Measurements from ENCODE around the gene ABHD10. TPM values are rescaled to one million over a fixed set of nuclear protein-coding genes. Genes with fewer than 3 reads are reported as not detected.

ABHD10 gene
- polyA plus RNA-seq, 3 donors, result 51.5 to 58.1 (median 53.8) TPM

DNA sequence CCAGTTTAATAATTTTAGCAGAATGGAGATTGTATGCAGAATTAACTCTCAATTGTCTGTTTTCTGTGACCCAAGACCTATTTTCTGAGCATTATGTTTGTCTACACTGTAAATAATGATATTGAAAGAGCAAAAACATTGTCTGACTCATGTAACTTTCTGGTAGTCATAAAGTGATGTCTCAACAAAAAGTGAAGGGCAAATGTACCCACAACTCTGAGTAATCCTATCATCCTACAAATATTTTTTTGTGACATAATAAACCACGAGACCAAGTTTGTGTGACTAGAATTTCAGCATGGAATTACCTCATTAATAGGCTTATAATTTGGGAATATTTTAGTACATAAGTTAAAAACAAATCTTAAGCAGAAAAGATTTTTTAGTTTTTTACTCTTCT lies 15.4 kb upstream of the ABHD10 start:
- DNase-seq (ENCODE audit: low read depth in 3 of 3, low spot score in 2 of 3), result no peak

DNA sequence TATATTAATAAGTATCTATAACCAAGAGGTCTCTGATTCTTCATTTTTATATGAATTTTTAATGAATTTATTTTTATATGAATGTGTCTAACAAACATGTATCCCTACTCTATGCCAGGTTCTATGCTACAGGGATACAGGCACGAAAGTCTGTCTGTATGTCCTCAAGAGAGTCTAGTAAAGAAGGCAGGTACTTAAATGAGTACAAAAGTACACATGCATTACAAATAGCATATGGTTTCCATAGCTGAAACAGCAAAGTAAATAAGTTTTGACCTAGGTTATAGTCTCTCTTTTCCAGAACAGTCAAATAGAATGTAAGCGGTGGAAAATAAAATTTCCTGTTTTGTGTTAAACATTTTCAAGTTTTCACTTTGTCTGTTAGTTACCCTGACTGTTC lies 13.3 kb upstream of the ABHD10 start:
- DNase-seq (ENCODE audit: low read depth in 3 of 3, low spot score in 2 of 3), result no peak

DNA sequence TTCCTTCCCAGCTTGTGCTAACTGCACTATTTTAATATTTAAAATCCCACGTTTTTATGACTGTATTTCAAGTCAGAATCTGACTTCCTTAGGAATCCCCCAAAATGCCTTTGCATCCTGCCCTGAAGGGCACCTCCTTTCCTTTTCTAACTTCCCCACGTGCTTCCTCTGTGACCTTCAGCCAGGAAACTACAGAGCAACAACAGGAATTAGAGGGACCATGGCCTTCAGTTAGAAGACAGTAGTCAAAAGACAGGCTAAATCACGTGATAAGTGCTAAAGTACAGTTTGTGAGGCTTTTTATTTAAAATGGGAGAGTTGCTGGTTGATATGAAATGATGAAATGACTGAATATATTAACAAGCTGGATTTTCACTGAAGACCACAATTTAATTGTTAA lies 11.8 kb upstream of the ABHD10 start:
- DNase-seq (ENCODE audit: low read depth in 3 of 3, low spot score in 2 of 3), result no peak

DNA sequence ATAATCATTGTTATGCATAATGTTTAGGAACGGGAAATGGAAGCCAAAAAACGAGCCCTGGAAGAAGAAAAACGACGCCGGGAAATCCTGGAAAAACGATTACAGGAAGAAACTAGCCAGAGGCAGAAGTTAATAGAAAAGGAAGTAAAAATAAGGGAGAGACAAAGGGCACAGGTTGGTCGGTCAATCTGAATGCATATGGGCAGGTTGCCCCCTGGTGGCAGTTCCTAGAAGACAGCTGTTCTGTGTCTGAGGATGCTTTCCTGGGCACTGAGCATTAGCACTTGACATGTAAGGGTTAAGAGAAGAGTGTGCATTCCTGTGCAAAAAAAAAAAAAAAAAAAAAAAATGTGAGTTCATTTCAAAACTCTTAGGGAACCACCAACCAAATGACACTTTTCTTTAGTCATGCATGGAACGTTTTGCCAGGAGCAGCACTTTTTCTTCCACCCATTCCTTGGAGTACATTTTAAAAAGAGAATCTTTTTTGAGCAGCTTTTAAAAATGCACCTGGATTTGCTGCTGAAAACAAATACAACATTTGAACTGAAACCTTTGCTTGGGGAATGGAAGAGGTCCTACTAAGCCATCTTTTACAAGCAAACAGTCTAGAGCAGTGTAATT lies 11.1 kb upstream of the ABHD10 start:
- peak in 2 of 3 donors; percentile 65 to 72 for DNase-seq (ENCODE audit: low read depth in 3 of 3, low spot score in 2 of 3)

DNA sequence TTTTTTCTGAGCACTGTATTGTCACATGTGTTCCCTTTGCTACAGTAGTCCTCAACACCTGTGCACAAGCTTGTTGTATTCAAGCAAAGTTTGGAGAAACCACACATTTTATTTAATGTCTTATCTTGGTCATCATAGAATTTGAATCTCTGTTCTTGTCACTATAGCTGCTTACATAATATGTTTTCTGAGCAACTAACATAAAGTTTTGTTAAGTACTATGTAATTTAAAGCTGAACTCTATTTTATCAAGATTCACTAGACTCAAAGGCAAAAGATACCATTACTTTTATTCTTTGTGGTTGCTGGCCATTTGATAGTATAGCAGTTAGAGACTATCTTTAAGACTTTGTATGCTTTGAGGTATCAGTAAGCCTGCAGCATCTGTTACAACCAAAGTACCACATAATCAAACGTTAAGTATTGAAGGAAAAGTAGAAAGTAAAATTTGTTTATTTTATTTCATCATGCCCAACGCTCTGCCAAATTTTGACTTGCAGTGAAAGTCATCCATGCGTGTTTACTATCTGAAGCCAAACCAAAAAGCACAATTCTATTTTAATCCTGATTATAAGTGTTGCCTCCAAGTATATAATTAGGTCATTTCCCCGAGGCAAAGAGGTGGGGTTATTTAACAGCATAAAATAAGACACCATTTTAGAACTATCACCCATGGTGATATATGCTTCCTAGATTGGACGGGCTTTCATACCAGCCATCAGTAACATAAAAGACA lies 10.3 kb upstream of the ABHD10 start:
- DNase-seq (ENCODE audit: low read depth in 3 of 3, low spot score in 2 of 3), result no peak

DNA sequence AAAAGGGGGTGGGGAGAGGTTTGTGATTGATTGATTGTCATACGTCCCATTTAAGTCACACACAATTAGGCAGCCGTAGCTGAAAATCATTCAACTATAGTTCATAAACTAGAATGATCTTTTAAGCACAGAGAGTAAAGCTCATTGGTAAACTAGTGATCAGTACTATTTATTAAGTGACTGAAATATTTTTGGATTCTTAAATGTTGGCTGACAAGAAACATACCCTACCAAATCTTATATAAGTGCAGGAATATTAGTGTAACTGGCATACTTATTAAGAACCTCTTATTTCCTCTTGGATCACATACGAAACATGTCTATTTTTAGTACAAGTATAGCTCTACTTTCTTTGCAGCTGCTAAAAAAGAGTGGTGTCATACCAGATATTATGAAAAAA lies 8.4 kb upstream of the ABHD10 start:
- DNase-seq (ENCODE audit: low read depth in 3 of 3, low spot score in 2 of 3), result no peak

DNA sequence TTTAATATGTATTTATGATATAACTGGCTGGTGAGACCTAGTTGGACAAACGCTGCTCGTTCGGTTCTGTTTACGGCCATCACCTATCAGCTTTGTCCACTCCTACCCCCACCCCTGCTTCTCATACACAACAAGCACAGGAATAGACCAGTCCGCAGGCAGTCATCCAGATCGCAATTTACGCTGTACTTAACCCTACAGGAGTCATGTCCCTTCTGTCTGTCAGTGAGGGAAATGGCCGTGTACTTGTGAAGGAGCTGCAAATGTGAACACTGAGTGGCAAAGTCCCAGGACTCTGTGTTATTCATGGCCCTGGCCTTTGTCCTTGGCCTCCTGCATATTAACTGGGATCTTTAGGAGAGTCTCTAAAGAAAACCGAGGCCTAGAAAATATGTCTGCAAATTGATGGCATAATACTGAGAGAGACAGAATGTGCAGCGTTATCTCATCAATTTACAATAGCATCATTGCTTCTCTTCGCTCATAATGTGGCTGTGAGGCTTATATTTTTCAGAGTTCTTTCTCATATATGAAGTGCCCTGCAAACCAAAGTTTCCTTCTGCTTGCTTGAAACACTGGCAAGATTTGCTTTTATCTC lies 7.2 kb upstream of the ABHD10 start:
- peak in 1 of 3 donors; percentile 65 for DNase-seq (ENCODE audit: low read depth in 3 of 3, low spot score in 2 of 3)

DNA sequence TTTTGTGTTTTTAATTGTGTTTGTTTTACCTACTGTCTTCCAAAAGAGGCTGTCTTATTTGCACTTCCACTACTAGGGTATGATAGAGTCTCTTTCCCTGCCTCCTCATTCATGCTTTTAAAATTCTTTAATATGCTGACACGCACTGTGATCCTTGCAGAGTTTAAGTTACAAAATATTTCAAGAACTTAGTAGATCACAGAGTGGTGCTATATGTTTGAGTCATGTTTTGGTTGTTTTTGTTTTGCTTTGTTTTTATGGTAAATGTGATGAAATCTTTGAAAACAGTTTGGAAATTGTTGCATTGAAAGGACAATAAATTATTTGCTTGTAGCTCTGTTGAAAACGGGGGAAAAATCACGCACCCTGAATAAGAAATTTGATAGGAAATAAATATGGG lies 5.9 kb upstream of the ABHD10 start:
- DNase-seq (ENCODE audit: low read depth in 3 of 3, low spot score in 2 of 3), result no peak

DNA sequence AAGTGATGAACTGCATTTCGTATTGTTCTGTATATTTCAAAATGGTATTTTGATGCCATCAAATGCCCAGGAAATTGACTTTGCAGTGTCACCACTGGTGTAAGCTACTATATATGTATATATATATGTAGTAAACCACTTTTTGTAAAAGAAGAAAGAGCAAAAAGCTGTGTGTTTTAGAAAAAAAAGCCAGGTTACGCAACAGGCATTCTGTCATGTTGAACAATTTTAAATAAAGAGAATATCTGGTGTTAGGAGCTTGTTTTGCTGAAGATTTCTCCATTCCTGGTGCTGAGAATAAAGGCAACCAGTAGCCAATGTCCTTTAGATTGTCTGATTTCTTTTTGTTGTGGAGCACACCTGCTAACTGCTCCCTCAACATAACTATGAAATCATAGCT lies 3.7 kb upstream of the ABHD10 start:
- no peak for DNase-seq (ENCODE audit: low read depth in 3 of 3, low spot score in 2 of 3)

DNA sequence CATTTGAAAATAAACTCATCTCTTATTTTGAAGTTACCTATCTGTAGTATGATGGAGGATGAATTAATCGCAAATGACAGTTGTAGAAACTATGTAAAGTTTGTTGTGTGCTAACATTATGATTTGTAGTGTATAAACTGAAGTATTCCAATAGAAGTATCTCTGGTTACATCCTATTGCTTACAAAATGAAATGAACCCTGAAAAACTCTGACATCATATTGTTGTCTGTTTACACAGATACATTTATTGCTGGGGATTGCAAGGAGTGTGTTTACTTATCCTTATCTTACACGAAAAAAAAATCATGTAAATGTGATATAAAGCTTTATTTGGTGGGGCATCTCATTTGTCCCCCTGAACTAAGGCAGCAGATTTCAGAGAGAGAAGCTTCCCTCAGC lies 2.6 kb upstream of the ABHD10 start:
- DNase-seq (ENCODE audit: low read depth in 3 of 3, low spot score in 2 of 3), result no peak

DNA sequence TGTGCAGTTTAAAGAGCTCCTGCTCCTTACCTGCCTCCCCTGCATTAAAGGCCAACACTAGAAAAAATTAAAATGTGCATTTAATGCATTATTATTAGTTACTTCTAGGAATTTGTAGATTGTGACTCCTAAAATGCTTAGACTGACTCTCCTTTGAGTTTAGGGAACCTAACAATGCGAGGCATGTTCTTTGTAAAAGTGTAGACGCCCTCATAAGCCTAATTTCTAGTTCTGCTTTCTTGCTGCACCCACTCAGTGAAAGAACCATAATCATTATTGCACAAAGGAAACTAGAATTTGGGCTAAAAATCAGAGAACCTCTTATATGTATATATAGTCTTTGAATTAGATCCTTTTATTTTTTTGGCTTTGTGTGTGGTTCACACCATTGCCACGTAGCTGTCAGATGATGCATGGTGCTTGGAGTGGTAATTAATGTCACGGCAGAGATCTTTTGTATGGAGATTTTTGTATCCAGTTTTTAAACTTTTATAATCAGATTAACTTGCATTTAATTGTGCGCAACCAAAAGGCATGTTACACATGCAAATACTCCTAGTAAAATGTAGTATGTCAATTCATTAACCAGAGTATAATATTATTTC lies 710 bp downstream of the ABHD10 start:
- DNase-seq (ENCODE audit: low read depth in 3 of 3, low spot score in 2 of 3), result no peak

DNA sequence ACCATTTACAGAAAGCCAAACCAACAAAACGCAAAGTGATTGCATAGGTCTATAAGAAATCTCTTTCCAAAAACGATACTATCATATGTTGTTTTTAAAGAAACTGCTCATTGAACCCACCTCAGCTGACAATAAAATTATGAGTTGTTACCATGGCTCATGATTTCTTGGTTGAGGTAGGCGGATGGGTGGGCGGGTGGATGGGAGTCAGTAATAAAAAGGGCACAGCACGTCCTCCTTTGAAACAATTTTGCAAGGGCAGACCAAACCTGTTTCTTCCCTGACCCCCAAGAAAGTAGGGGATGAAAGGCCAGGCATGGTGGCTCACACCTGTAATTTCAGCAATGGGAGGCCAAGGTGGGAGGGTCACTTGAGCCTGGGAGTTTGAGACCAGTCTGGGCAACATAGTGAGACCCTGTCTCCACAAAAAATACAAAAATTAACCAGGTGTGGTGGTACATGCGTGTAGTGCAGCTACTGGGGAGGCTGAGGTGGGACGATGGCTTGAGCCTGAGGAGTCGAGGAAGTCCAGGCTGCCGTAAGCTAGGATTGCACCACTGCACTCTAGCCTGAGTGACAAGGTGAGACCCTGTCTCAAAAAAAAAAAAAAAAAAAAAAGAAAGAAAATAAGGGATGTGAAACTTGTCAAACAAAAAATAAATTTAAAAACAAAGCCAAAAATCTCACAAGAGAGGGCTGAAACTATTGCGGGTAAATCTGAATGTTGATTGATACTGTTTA lies 2.1 kb downstream of the ABHD10 start:
- no peak for DNase-seq (ENCODE audit: low read depth in 3 of 3, low spot score in 2 of 3)

DNA sequence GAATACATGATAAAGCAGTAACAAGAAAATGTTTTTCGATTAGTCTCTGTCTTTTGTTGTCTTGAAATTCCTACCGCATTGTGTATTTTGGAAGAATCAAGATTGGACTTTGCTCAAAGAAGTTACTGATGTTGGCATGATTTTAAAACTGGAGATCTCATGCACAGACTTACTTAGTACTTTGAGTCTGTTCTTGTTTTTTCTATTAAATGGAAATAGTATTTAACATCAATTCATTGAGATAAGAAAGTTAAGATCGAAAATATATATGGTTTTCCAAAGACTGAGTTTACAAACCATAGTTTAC lies 2.6 kb downstream of the ABHD10 start:
- no peak for DNase-seq (ENCODE audit: low read depth in 3 of 3, low spot score in 2 of 3)

DNA sequence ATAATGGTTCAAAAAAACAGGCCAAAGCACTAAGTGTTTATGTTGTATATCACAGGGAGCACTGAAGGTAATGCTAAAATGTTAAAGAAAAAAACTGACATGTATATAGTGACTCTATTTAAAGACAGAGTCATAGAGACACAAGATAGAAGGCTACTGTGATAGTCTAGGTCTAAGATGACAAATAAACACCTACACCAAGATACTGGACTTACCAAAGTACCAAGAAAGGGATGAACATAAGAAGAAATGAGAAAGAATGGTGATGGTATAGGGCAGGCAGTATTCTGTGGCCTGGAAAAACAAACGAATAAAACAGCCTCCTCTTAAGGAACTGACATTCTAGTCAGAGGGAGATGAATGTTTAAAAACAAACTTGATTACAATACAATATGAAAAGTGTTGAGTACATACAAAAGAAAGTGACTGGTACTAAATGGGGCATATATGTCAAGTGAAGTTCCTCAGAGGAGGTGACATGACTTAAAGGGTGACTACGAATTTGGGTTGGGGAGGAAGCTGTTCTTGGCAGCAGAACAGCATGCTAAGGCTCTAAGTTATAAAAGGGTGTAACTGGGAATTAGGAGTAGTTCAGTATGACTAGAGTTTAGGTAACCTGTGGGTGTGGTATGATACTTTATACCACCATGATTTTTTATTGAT lies 5.9 kb downstream of the ABHD10 start:
- no peak for DNase-seq (ENCODE audit: low read depth in 3 of 3, low spot score in 2 of 3)

DNA sequence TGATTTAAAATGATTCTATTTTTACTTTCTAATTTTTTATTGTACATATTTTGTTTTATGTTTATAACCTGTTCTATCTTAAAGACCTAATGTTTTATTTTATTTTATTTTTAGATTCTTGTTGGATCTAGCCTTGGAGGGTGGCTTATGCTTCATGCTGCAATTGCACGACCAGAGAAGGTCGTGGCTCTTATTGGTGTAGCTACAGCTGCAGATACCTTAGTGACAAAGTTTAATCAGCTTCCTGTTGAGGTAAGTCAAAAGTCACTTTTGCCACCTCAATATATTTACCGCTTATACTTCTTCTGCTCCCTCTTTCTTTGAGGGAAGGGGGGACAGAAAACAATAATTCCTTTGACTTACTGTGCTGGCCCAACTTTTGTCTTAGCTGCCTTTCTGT lies 8.0 kb downstream of the ABHD10 start:
- no peak for DNase-seq (ENCODE audit: low read depth in 3 of 3, low spot score in 2 of 3)

DNA sequence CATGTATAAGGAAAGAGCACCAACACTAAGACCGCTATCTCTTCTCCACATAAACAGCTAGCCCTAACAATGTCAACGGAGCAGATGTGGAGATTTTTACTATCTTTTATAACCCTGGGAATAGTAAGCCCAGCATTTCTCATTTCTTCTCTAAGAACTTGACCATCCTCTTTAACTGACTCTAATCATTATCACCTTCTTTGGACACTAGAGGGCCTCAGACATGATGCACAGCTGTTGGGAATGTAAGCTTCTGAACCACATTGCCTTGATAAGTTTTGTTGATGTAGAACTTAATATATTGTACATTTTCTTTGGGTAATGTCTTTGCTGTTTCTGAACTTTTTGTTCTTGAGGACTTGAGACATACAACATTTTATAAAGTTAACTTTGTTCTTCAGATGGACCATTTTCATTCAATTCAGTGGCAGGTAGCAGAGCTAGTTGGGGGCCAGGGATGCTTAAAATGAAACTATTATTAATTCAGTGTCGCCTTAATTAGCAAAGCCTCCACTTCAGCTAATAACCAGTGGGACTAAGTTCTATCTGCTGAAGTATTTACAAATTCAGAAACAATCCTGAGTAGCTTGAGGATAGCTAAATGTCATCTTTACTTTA lies 10.3 kb downstream of the ABHD10 start:
- DNase-seq (ENCODE audit: low read depth in 3 of 3, low spot score in 2 of 3), result no peak

DNA sequence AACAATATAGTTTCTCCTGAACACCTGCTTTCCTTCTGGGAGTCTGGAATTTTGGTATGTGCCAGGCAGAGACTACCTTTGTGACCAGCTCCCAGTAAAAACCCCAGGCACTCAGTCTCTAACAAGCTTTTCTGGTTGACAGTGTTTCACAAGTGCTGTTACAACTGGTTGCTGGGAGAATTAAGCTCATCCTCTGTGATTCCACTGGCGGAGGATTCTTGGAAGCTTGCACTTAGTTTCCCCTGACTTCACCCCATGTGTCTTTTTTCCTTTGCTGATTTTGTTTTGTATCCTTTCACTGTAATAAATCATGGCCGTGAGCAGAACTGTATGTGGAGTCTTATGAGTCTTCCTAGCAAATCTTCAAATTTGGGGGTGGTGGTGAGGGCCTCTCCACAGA lies 14.2 kb downstream of the ABHD10 start:
- DNase-seq (ENCODE audit: low read depth in 3 of 3, low spot score in 2 of 3), result no peak

DNA sequence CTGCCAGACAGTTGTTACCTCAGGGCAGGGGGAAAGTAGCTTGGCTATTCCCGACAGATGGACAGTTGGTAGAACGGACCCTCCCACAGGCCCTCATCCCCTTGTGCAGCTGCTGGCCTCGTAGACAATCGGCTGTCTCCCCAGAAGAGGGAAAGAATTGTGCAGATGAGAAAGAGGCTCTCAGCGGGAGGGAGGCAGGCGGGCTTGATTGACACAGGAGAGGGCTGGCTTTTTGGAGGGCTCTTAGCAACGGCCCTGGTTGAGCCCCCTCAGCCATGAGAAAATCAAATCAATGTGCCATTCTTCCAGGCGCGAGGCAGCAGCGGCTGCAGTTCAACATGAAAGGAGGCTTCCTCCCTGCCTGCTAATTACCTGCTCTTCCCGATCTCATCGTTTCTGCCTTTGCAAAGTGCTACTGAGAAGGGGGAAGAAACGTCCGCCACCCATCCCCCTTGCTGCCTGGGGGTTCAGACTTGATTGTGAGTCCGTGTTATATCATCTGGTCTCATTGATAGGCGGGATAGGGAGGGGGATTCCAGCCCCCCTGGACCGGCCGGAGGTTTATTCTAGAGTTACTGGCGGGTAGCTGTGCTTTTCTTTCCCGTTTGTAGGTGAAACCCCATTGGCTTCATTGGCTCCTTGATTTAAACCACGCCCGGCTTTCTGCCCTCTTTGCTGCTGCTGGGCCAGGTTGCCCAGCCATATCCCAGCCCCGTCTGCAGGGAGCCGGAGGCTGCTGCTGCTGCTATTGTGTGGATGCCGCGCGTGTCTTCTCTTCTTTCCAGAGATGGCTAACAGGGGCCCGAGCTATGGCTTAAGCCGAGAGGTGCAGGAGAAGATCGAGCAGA lies 20.0 kb downstream of the ABHD10 start, which contains the start of gene TAGLN3:
Gene TAGLN3 (plus strand): TSS at position 287 of the 848 bp plus-strand sequence. CDS start 501 bp downstream, at position 788.
- DNase-seq (ENCODE audit: low read depth in 3 of 3, low spot score in 2 of 3), result no peak
